ENCODE measurements around the gene CACFD1. TPM values are rescaled to one million over a fixed set of nuclear protein-coding genes. Genes with fewer than 3 reads are reported as not detected.

Gene CACFD1
- polyA plus RNA-seq, 2 donors, result 7.0 to 7.9 TPM

GRCh38 chr9:133460405-133461175 lies 812 bp downstream of the CACFD1 start:
- H3K27me3 ChIP-seq (ENCODE audit: control insufficient read depth in 1 of 2, insufficient read depth in 2 of 2, low read length in 2 of 2), result no peaks in the 10 kb centered on the region
- peaks cover 0 to 7% of the 10 kb centered on the region in 2 donors for H3K4me1 ChIP-seq (ENCODE audit: control insufficient read depth in 2 of 2, insufficient read depth in 2 of 2, low read length in 1 of 2)
- H3K36me3 ChIP-seq (ENCODE audit: control insufficient read depth in 2 of 2, insufficient read depth in 2 of 2, low read length in 1 of 2), result peaks cover 0 to 6% of the 10 kb centered on the region in 2 donors
- WGBS, 2 donors, result 14 to 19% methylated on average over 21 to 30 of the region's 30 CpGs
- H3K27ac ChIP-seq (ENCODE audit: low read depth in 2 of 2, low read length in 1 of 2), result peak overlapping the region; percentile 72 to 91
- H3K9me3 ChIP-seq (ENCODE audit: control insufficient read depth in 2 of 2, insufficient read depth in 1 of 2, low read depth in 1 of 2, low read length in 1 of 2), result no peaks in the 10 kb centered on the region
- H3K4me3 ChIP-seq (ENCODE audit: low read depth in 1 of 2, low read length in 2 of 2), result peak overlapping the region; percentile 66 to 79

DNA sequence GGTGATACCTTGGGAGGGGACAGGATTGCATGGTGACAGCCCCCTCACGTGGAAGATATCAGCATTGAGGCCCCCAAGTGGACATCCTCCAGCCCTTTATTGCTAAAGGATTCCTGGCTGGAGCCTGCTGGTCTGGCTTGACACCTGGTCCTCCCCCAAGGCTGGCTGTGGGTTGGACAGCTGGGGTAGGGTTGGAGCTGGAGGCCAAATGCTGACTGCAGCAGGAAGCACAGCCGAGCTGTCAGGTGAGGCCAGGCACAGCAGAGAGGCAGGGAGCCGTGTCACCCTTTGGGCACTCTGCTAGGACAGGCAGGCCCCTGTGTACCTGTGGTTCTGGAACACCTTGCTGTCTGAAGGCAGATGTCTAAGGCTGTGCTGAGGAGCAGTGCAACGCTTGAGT lies 2.2 kb downstream of the CACFD1 start:
- Histone ChIP-seq H3K4me3 (ENCODE audit: low read depth in 1 of 2, low read length in 2 of 2) (no peak overlapping the region), H3K4me1 (ENCODE audit: control insufficient read depth in 2 of 2, insufficient read depth in 2 of 2, low read length in 1 of 2) (peaks cover 0 to 7% of the 10 kb centered on the region in 2 donors), H3K9me3 (ENCODE audit: control insufficient read depth in 2 of 2, insufficient read depth in 1 of 2, low read depth in 1 of 2, low read length in 1 of 2) (no peaks in the 10 kb centered on the region), H3K27me3 (ENCODE audit: control insufficient read depth in 1 of 2, insufficient read depth in 2 of 2, low read length in 2 of 2) (no peaks in the 10 kb centered on the region), H3K36me3 (ENCODE audit: control insufficient read depth in 2 of 2, insufficient read depth in 2 of 2, low read length in 1 of 2) (peaks cover 0 to 6% of the 10 kb centered on the region in 2 donors), H3K27ac (ENCODE audit: low read depth in 2 of 2, low read length in 1 of 2) (no peak overlapping the region)
- WGBS, 2 donors, result 71% methylated on average over 4 of the region's 4 CpGs

DNA sequence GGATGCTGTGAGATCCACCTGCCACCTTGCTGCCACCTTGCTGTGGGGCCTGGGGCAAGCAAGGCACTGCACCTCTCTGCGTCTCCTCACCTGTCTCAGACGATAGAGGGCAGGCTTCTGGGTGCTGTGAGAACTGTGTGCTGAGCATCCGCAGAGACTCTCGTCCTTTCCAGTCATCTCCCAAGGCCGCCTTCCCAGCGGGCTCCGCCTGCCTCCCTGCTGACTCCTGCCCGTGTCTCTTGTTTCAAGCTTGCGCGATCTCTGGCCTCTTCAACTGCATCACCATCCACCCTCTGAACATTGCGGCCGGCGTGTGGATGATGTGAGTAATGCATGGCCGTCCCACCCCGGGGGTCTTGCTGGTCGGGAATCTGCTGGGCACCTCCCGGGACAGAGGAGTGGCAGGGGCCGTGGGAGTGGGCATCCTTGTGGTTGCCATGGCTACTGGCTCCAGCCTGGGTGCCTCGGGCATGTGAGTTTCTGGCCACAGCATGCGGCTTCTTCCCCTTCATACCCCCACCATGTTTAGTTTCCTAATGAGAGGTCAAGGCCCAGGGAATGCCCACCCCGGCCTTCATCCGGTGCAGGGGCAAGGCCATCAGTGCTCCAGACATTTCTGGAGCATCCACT lies 3.6 kb downstream of the CACFD1 start:
- Histone ChIP-seq H3K4me1 (ENCODE audit: control insufficient read depth in 2 of 2, insufficient read depth in 2 of 2, low read length in 1 of 2) (peaks cover 0 to 7% of the 10 kb centered on the region in 2 donors), H3K27ac (ENCODE audit: low read depth in 2 of 2, low read length in 1 of 2) (no peak overlapping the region), H3K36me3 (ENCODE audit: control insufficient read depth in 2 of 2, insufficient read depth in 2 of 2, low read length in 1 of 2) (peaks cover 0 to 9% of the 10 kb centered on the region in 2 donors), H3K4me3 (ENCODE audit: low read depth in 1 of 2, low read length in 2 of 2) (no peak overlapping the region), H3K27me3 (ENCODE audit: control insufficient read depth in 1 of 2, insufficient read depth in 2 of 2, low read length in 2 of 2) (no peaks in the 10 kb centered on the region), H3K9me3 (ENCODE audit: control insufficient read depth in 2 of 2, insufficient read depth in 1 of 2, low read depth in 1 of 2, low read length in 1 of 2) (no peaks in the 10 kb centered on the region)
- WGBS, 2 donors, result 89 to 91% methylated on average over 22 of the region's 22 CpGs

DNA sequence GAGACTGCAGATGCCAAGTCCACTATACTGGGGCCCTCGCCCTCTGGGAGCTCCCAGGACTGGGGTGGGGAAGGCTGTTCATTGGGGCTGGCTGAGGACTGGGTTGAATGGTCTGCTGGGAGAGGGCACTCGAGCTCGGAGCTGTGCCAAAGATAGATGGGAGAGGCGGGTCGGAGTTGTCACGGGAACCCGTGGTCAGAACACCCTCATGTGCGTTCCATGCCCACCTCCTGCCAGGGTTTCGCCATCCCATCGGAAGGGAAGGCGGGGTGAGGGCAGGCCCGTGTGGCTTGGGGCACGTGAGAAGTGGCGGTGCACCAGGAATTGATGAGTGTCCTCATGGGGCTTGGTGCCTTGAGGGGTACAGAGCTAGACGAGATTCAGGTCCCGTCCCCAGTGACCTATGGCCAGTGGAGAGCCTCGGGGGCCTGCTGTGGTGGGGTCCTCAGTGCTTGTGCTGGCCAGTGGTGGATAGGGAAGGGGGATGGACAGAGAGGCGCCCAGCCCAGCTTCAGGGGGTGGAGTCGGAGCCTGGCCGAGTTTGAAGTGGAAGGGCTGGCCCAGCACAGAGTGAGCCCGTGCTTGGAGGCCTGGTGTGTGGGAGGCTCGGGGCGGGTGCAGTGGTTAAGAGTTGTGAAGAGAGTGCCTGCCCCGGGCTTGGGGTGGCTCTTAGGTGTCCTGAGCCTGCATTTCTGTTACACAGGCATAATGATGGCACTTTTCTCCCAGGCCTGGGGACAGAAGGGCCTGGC lies 4.3 kb downstream of the CACFD1 start:
- 80 to 83% methylated on average over 24 of the region's 24 CpGs for WGBS, 2 donors
- no peak overlapping the region for H3K27ac ChIP-seq (ENCODE audit: low read depth in 2 of 2, low read length in 1 of 2)
- H3K4me3 ChIP-seq (ENCODE audit: low read depth in 1 of 2, low read length in 2 of 2), result no peak overlapping the region
- peaks cover 0 to 7% of the 10 kb centered on the region in 2 donors for H3K4me1 ChIP-seq (ENCODE audit: control insufficient read depth in 2 of 2, insufficient read depth in 2 of 2, low read length in 1 of 2)
- H3K27me3 ChIP-seq (ENCODE audit: control insufficient read depth in 1 of 2, insufficient read depth in 2 of 2, low read length in 2 of 2), result no peaks in the 10 kb centered on the region
- H3K36me3 ChIP-seq (ENCODE audit: control insufficient read depth in 2 of 2, insufficient read depth in 2 of 2, low read length in 1 of 2), result peaks cover 0 to 12% of the 10 kb centered on the region in 2 donors
- no peaks in the 10 kb centered on the region for H3K9me3 ChIP-seq (ENCODE audit: control insufficient read depth in 2 of 2, insufficient read depth in 1 of 2, low read depth in 1 of 2, low read length in 1 of 2)

DNA sequence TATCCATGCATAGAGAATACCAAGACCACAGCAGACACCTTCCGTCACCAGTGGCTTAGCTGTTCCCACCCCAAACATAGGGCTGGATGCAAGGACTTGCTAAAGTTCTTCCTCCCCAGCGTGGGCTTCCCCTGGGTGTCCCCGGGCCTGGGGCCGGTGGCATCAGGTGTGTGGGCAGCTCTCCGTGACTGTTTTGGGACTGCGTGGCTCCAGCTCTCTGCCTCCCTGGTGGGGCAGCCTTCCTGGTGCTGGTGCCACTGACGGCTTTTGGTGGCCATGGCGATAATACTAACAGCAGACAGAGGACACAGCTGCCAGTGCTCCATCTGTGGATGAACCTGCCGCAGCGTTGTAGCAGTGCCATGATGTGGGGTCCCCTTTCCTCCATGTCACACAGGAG lies 4.9 kb downstream of the CACFD1 start:
- peaks cover 0 to 12% of the 10 kb centered on the region in 2 donors for H3K36me3 ChIP-seq (ENCODE audit: control insufficient read depth in 2 of 2, insufficient read depth in 2 of 2, low read length in 1 of 2)
- H3K27ac ChIP-seq (ENCODE audit: low read depth in 2 of 2, low read length in 1 of 2), result no peak overlapping the region
- 93% methylated on average over 10 of the region's 10 CpGs for WGBS, 2 donors

DNA sequence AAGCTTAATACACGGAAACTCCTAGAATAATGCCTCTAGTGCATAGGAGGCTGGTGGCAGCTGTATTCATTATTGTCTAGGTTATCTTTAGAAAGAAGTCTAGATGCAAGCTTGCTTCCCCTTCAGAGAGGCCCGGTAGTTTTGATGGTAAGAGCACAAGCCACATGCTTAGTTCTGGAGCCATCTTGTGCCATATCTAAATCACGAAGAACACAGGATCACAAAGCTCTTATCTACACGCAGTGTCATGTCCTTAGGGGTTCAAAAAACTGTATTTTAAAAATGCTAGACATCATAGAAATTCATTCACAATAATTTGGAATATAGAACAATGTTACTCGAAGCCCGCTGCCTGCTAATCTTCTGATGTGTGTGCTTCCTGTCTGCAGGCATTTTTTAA lies 6.2 kb downstream of the CACFD1 start:
- Histone ChIP-seq H3K27me3 (ENCODE audit: control insufficient read depth in 1 of 2, insufficient read depth in 2 of 2, low read length in 2 of 2) (no peaks in the 10 kb centered on the region), H3K27ac (ENCODE audit: low read depth in 2 of 2, low read length in 1 of 2) (no peak overlapping the region), H3K4me3 (ENCODE audit: low read depth in 1 of 2, low read length in 2 of 2) (no peak overlapping the region), H3K4me1 (ENCODE audit: control insufficient read depth in 2 of 2, insufficient read depth in 2 of 2, low read length in 1 of 2) (peaks cover 0 to 1% of the 10 kb centered on the region in 2 donors), H3K36me3 (ENCODE audit: control insufficient read depth in 2 of 2, insufficient read depth in 2 of 2, low read length in 1 of 2) (peaks cover 0 to 12% of the 10 kb centered on the region in 2 donors), H3K9me3 (ENCODE audit: control insufficient read depth in 2 of 2, insufficient read depth in 1 of 2, low read depth in 1 of 2, low read length in 1 of 2) (no peaks in the 10 kb centered on the region)
- 81 to 83% methylated on average over 6 of the region's 6 CpGs for WGBS, 2 donors

More for the DNA sequence above, 4.9 kb downstream of the CACFD1 start:
- H3K4me3 ChIP-seq (ENCODE audit: low read depth in 1 of 2, low read length in 2 of 2), result no peak overlapping the region
- peaks cover 0 to 7% of the 10 kb centered on the region in 2 donors for H3K4me1 ChIP-seq (ENCODE audit: control insufficient read depth in 2 of 2, insufficient read depth in 2 of 2, low read length in 1 of 2)
- H3K27me3 ChIP-seq (ENCODE audit: control insufficient read depth in 1 of 2, insufficient read depth in 2 of 2, low read length in 2 of 2), result no peaks in the 10 kb centered on the region
- no peaks in the 10 kb centered on the region for H3K9me3 ChIP-seq (ENCODE audit: control insufficient read depth in 2 of 2, insufficient read depth in 1 of 2, low read depth in 1 of 2, low read length in 1 of 2)

DNA sequence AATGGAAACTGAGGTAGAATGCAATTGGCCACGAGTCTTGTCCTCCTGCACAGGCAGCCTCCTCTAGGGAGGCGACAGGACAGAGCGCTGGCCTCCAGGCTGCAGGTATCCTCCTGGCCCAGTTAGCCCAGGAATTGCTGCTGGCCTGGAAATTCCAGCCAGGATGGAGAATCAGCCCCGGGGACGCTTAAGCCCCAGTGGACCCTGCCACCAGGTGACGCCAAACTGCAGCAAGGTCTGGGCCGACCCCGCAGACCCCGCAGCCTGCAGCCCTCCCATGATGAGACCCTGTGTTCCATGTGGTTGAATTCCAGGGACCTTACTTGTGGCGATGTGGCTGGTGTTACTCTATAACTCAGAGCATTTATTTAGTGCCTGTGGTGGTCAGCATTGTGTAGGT lies 7.3 kb downstream of the CACFD1 start:
- 83 to 86% methylated on average over 10 of the region's 10 CpGs for WGBS, 2 donors
- H3K27ac ChIP-seq (ENCODE audit: low read depth in 2 of 2, low read length in 1 of 2), result no peak overlapping the region
- no peaks in the 10 kb centered on the region for H3K4me1 ChIP-seq (ENCODE audit: control insufficient read depth in 2 of 2, insufficient read depth in 2 of 2, low read length in 1 of 2)
- no peak overlapping the region for H3K4me3 ChIP-seq (ENCODE audit: low read depth in 1 of 2, low read length in 2 of 2)
- peaks cover 0 to 12% of the 10 kb centered on the region in 2 donors for H3K36me3 ChIP-seq (ENCODE audit: control insufficient read depth in 2 of 2, insufficient read depth in 2 of 2, low read length in 1 of 2)
- no peaks in the 10 kb centered on the region for H3K27me3 ChIP-seq (ENCODE audit: control insufficient read depth in 1 of 2, insufficient read depth in 2 of 2, low read length in 2 of 2)
- H3K9me3 ChIP-seq (ENCODE audit: control insufficient read depth in 2 of 2, insufficient read depth in 1 of 2, low read depth in 1 of 2, low read length in 1 of 2), result no peaks in the 10 kb centered on the region

DNA sequence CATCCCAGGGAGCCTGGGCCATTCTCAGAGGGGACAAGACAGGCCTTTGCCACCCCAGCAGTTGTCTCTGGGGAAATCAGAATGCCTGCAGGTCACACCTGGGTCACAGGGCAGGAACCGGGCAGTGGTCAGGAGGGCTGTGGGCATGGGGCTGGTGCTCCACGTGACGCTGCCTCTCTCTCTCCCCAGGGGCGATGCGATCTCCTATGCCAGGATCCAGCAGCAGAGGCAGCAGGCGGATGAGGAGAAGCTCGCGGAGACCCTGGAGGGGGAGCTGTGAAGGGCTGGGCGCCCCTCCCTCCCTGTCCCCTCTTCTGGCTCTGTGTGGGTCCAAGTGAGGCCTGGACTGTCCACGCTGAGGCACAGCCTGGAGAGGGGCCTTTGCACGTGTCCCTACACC lies 8.6 kb downstream of the CACFD1 start:
- H3K4me3 ChIP-seq (ENCODE audit: low read depth in 1 of 2, low read length in 2 of 2), result no peak overlapping the region
- H3K36me3 ChIP-seq (ENCODE audit: control insufficient read depth in 2 of 2, insufficient read depth in 2 of 2, low read length in 1 of 2), result peaks cover 0 to 10% of the 10 kb centered on the region in 2 donors
- WGBS, 2 donors, result 87 to 91% methylated on average over 11 of the region's 11 CpGs
- H3K9me3 ChIP-seq (ENCODE audit: control insufficient read depth in 2 of 2, insufficient read depth in 1 of 2, low read depth in 1 of 2, low read length in 1 of 2), result no peaks in the 10 kb centered on the region
- no peaks in the 10 kb centered on the region for H3K4me1 ChIP-seq (ENCODE audit: control insufficient read depth in 2 of 2, insufficient read depth in 2 of 2, low read length in 1 of 2)
- no peaks in the 10 kb centered on the region for H3K27me3 ChIP-seq (ENCODE audit: control insufficient read depth in 1 of 2, insufficient read depth in 2 of 2, low read length in 2 of 2)
- H3K27ac ChIP-seq (ENCODE audit: low read depth in 2 of 2, low read length in 1 of 2), result no peak overlapping the region

DNA sequence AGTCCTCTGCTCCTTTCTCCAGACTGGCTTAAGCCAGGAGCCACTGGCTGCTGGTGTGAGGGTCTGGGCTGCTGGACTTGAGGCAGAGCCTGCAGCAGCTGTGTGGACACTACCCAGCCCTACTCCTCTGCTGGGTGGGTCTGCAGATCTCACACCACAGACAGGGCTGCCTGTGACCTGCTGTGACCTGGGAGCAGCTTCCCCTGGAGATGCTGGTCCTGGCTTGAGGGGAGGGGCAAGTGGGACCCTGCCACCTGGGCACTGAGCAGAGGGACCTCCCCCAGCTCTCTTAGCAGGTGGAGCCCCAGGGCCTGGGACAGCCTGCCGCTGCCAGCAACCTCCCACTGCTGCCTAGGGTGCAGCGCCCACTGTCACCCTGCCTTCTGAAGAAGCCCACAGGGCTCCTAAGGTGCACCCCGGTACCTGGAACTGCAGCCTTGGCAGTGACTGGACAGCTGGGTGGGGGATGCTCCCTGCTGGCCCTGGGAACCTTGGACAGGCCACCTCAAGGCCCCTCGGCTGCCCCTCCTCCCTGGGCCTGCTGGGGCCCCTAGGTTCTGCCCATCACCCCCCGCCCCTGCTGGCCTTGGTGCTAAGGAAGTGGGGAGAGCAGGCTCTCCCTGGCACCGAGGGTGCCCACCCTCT lies 9.1 kb downstream of the CACFD1 start:
- 86 to 91% methylated on average over 5 to 6 of the region's 6 CpGs for WGBS, 2 donors
- peaks cover 0 to 9% of the 10 kb centered on the region in 2 donors for H3K36me3 ChIP-seq (ENCODE audit: control insufficient read depth in 2 of 2, insufficient read depth in 2 of 2, low read length in 1 of 2)

More for the DNA sequence above, 9.1 kb downstream of the CACFD1 start:
- H3K9me3 ChIP-seq (ENCODE audit: control insufficient read depth in 2 of 2, insufficient read depth in 1 of 2, low read depth in 1 of 2, low read length in 1 of 2), result no peaks in the 10 kb centered on the region
- no peak overlapping the region for H3K4me3 ChIP-seq (ENCODE audit: low read depth in 1 of 2, low read length in 2 of 2)
- H3K27me3 ChIP-seq (ENCODE audit: control insufficient read depth in 1 of 2, insufficient read depth in 2 of 2, low read length in 2 of 2), result no peaks in the 10 kb centered on the region
- H3K4me1 ChIP-seq (ENCODE audit: control insufficient read depth in 2 of 2, insufficient read depth in 2 of 2, low read length in 1 of 2), result no peaks in the 10 kb centered on the region
- H3K27ac ChIP-seq (ENCODE audit: low read depth in 2 of 2, low read length in 1 of 2), result no peak overlapping the region

All from esophagus (tissue), 2 donors.